Activated gamma-delta T cell (primary cell): Measurements from ENCODE around the gene TCAIM.

Source experiments
- DNase-seq: peaks from one replicate; lab custom pipeline; 2025; lab: John Stamatoyannopoulos, UW

The TCAIM gene

GRCh38 chr3:44445786-44446185 lies 107.2 kb downstream of the TCAIM start:
- DNase-seq, result no peak

GRCh38 chr3:44446929-44447328 lies 108.4 kb downstream of the TCAIM start:
- DNase-seq, result no peak

GRCh38 chr3:44451441-44451840 lies 112.9 kb downstream of the TCAIM start:
- DNase-seq, result no peak

GRCh38 chr3:44454258-44454657 lies 115.7 kb downstream of the TCAIM start:
- DNase-seq, result no peak

- no peak for DNase-seq
Measured at GRCh38 chr3:44455318-44455717, 116.8 kb downstream of the TCAIM start.
